H1 (cell line): ENCODE data around the gene VPS72.

Source experiments
- EGR1 ChIP-seq: IDR thresholded peaks from 2 replicates; pipeline ENCODE4 v1.6.1; 2011; ENCODE audit warnings: low read depth, low read length, borderline replicate concordance
- GTF2F1 ChIP-seq: IDR thresholded peaks from 2 replicates; pipeline ENCODE4 v1.6.1; 2012; ENCODE audit warnings: low read depth, low read length, improper control_type of control experiment, borderline replicate concordance
- PHF8 ChIP-seq: fragments of 200-600 bp; sonication (generic); conservative IDR thresholded peaks from 2 replicates; pipeline ENCODE4 v1.7.1; 2012; ENCODE audit warnings: low read depth, mild to moderate bottlenecking, inconsistent platforms, low read length, moderate library complexity
- POLR2A ChIP-seq, 2 experiments: IDR thresholded peaks; 1 replicate in 1 of 2; 2 replicates in 1 of 2; pipeline ENCODE4 v1.6.1; 2011; ENCODE audit warnings: low read depth in 2 of 2, low read length in 2 of 2, mild to moderate bottlenecking in 2 of 2; ENCODE audit errors: control extremely low read depth in 1 of 2
- POLR2AphosphoS5 ChIP-seq: IDR thresholded peaks from 2 replicates; pipeline ENCODE4 v1.6.1; 2011; ENCODE audit warnings: low read depth, low read length
- SIX5 ChIP-seq: IDR thresholded peaks from 2 replicates; pipeline ENCODE4 v1.6.1; 2011; ENCODE audit warnings: mild to moderate bottlenecking, low read depth, low read length
- SP1 ChIP-seq: IDR thresholded peaks from 2 replicates; pipeline ENCODE4 v1.6.1; 2011; ENCODE audit warnings: low read depth, low read length
- SRF ChIP-seq: IDR thresholded peaks from 2 replicates; pipeline ENCODE4 v1.6.1; 2011; ENCODE audit warnings: mild to moderate bottlenecking, low read depth, low read length, moderate library complexity
- TEAD4 ChIP-seq: IDR thresholded peaks from 2 replicates; pipeline ENCODE4 v1.6.1; 2012; ENCODE audit warnings: low read depth, low read length, inconsistent platforms, mixed read lengths
- TF ChIP-seq, protein P1 (sequence below), 3 experiments: IDR thresholded peaks; 1 replicate in 2 of 3; 2 replicates in 1 of 3; pipeline versions ENCODE4 v1.5.1 to v1.6.1; 2011; ENCODE audit warnings: low read length in 3 of 3, mild to moderate bottlenecking in 3 of 3, inconsistent platforms in 2 of 3, low read depth in 1 of 3, moderate library complexity in 1 of 3; ENCODE audit not compliant: insufficient read depth in 1 of 3; ENCODE audit errors: control extremely low read depth in 1 of 3

DNA sequence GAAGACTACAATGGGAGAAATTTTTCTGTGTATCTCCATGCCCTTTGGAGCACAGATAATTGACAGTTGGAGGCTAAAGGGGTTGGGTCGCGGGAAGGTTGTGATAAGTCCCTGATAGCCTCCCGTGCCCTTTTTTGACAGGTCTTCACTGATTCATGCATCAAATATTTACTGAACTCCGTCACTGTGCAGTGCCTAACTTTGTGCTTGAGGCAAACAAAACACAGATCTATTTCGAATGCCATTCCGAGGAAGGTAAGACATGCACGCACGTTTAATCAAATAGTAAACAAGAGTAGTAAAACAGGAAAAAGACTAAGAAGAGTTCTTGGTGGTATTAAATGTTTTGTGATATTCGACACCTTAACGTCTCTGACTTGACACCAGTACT lies 7.9 kb upstream of the VPS72 start:
- TF ChIP-seq TEAD4 (no peak), POLR2A (IDR thresholded peaks at IDR 0.05; ENCODE audit: control extremely low read depth in 1 of 2, low read depth in 2 of 2, low read length in 2 of 2) (no peak), EGR1 (no peak), SIX5 (no peak), PHF8 (no peak), POLR2AphosphoS5 (no peak), SP1 (no peak), SRF (no peak), GTF2F1 (no peak)
- TF ChIP-seq, protein P1, sequence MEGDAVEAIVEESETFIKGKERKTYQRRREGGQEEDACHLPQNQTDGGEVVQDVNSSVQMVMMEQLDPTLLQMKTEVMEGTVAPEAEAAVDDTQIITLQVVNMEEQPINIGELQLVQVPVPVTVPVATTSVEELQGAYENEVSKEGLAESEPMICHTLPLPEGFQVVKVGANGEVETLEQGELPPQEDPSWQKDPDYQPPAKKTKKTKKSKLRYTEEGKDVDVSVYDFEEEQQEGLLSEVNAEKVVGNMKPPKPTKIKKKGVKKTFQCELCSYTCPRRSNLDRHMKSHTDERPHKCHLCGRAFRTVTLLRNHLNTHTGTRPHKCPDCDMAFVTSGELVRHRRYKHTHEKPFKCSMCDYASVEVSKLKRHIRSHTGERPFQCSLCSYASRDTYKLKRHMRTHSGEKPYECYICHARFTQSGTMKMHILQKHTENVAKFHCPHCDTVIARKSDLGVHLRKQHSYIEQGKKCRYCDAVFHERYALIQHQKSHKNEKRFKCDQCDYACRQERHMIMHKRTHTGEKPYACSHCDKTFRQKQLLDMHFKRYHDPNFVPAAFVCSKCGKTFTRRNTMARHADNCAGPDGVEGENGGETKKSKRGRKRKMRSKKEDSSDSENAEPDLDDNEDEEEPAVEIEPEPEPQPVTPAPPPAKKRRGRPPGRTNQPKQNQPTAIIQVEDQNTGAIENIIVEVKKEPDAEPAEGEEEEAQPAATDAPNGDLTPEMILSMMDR (IDR thresholded peaks at IDR 0.05; ENCODE audit: control extremely low read depth in 1 of 3, insufficient read depth in 1 of 3, low read depth in 1 of 3, low read length in 3 of 3) = no peak
